Left colon (tissue), 2 donors: ENCODE measurements around the gene ZNF205. TPM values are rescaled to one million over a fixed set of nuclear protein-coding genes. Genes with fewer than 3 reads are reported as not detected.
"Not testable (repeated sequence)": the region's sequence is repeated elsewhere in the genome, so short reads cannot be mapped to it uniquely, and the experiment has no call there.

ENCODE experiments used
- ATAC-seq: fragments of 200-7000 bp; cut with Tn5 transposase; one replicate; pipeline ENCODE4 v1.9.1; 2020; ENCODE audit warnings: mild to moderate bottlenecking, moderate library complexity
- DNase-seq, 2 donors: peaks; one replicate each; pipeline ENCODE4 v3.0.0-alpha.2; 2020
- intact Hi-C, 2 donors: fragments of 100-400 bp; cut with DNase I in 1 of 2; cut with micrococcal nuclease in 1 of 2; formaldehyde crosslinking; loops; one replicate each; pipeline versions ENCODE4 v1.11.2 to v1.14.0; 2022; cut with DNase I, micrococcal nuclease
- long read RNA-seq: library from polyadenylated mRNA; unstranded; transcript quantifications from one replicate; pipeline ENCODE4 v2.0.0, GENCODE V29; 2021
- total RNA-seq, 2 donors: library from RNA; stranded (reverse); fragmentation: NEBNext Ultra II Directional; extraction: Animal tissue kit (Norgen Biotek cat#: 25700); gene quantifications; one replicate each; pipeline ENCODE4 v1.2.1, GENCODE V29; 2021
- donor health status: DM: no; HTN: no; CAD: no.
- donor health status: DM: yes; HTN: yes; CAD: no.

Gene ZNF205
- total RNA-seq = 1 to 10 TPM; 8.2 to 9.6 TPM
- long read RNA-seq, partial matches to known transcripts = 9 of 10 reads
- long read RNA-seq, other reads (novel, unspliced or antisense) = 0 of 10 reads

GRCh38 chr16:3112058-3112880, at the start of gene ZNF205:
TSS of gene ZNF205 (plus strand) at chr16:3112586. CDS start at chr16:3113431, 845 bp downstream.
- intact Hi-C loops = no loop called here
- ATAC-seq (peak; percentile 92), DNase-seq (peak; percentile 81 to 84)

DNA sequence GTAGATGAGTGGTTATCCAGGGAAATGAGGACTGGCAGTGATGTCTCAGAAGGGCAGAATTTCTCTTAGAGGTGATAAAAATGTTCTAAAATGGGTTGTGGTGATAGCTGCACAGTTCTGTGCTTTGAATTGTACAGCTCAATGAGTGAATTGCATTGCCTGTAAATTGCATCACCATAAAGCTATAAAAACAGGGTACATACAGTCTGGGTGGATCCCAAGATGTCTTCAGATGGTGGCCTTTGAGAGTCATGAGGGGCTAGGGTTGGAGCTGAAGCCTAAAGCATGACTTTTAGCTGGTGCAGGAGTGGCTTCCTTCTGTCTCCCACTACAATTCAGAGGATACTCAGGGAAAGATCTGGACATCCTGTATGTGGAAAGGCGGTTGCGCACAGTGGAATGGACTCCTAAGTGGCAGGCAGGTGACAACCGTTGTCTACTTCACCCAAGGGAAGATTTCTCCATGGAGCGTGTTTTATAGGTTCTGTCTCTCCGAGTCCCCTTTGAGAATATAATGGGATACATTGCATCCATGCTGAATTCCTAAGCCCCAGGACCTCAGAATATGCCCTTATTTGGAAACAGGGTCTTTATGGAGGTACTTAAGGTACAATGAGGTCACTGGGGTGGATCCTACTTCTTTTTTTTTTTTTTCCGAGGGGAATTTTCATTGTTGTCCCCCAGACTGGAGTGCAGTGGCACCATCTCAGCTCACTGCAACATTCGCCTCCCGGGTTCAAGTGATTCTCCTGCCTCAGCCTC, 48.6 kb upstream of the ZNF205 start:
- ATAC-seq (peak; percentile 36), DNase-seq (no peak)
- intact Hi-C loops = no loop called here

DNA sequence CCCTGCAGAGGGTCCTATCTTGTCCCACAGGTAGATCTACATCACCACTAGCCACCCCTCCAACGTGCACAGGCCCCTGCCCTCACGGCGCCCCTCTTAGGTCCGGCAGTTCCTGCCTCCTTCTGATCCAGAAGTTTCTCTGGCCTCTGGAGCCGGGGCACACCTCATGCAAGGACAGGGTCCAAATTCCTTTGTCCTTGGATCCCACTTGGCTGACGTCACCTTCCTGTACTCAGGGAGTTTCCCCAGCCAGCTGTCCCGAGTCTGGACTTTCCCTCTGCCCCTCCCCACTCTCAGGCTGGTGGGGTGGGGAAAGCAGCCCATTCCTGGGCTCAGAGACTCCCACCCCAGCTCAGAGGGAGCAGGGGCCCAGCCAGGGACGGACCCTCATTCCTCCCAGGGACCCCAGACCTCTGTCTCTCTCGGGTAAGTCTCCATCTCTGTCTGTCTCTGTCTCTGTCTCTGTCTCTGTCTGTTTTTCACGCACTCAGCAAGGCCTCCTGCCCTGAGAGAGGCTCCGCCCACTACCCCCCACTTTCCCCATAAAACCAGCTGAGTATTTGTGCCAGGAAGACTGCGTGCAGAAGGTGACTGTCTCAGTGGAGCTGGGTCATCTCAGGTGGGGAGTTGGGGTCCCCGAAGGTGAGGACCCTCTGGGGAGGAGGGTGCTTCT, 47.2 kb upstream of the ZNF205 start, which contains the start of gene IL32:
Gene IL32 (plus strand): TSS at position 572 of the 673 bp plus-strand sequence. CDS start 172 bp downstream, outside the sequence.
- intact Hi-C loops = no loop called here
- DNase-seq = peak; percentile 81 to 92
- peak; percentile 86 for ATAC-seq

- ATAC-seq = peak; percentile 30
- intact Hi-C loops = no loop called here
- peak in 1 of 2 donors; percentile 53 for DNase-seq
Observed at GRCh38 chr16:3065742-3066439, 46.5 kb upstream of the ZNF205 start.

DNA sequence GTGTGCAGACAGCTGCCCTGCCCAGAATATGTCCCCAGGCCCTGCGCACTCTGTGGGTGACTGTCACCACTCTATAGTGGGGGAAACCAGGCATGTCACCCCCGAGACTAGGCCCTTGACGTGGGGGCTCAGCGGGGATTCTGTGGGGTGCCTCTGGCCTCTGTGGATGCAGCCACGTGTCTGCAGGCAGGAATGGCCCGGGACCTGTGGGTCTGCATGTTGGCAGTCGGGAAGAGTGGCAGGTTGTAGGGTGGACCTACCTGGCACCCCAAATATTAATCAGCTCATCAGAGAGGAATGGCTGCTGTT, 46.0 kb upstream of the ZNF205 start:
- DNase-seq (no peak), ATAC-seq (no peak)
- intact Hi-C loops = no loop called here

GRCh38 chr16:3068487-3068886, 43.9 kb upstream of the ZNF205 start:
- DNase-seq (no peak), ATAC-seq (peak; percentile 12)
- intact Hi-C loops = no loop called here

GRCh38 chr16:3069146-3069545, 43.2 kb upstream of the ZNF205 start:
- DNase-seq, intact Hi-C loops, ATAC-seq: not testable (repeated sequence)

- intact Hi-C loops = no loop called here
- ATAC-seq (no peak), DNase-seq (no peak)
Observed at GRCh38 chr16:3070608-3071111, 41.7 kb upstream of the ZNF205 start.

GRCh38 chr16:3071655-3072054, 40.7 kb upstream of the ZNF205 start:
- ATAC-seq = no peak
- DNase-seq = no peak
- intact Hi-C loops = no loop called here

- intact Hi-C loops, DNase-seq: not testable (repeated sequence)
- ATAC-seq = peak; percentile 61
Observed at GRCh38 chr16:3072148-3072547, 40.2 kb upstream of the ZNF205 start.

DNA sequence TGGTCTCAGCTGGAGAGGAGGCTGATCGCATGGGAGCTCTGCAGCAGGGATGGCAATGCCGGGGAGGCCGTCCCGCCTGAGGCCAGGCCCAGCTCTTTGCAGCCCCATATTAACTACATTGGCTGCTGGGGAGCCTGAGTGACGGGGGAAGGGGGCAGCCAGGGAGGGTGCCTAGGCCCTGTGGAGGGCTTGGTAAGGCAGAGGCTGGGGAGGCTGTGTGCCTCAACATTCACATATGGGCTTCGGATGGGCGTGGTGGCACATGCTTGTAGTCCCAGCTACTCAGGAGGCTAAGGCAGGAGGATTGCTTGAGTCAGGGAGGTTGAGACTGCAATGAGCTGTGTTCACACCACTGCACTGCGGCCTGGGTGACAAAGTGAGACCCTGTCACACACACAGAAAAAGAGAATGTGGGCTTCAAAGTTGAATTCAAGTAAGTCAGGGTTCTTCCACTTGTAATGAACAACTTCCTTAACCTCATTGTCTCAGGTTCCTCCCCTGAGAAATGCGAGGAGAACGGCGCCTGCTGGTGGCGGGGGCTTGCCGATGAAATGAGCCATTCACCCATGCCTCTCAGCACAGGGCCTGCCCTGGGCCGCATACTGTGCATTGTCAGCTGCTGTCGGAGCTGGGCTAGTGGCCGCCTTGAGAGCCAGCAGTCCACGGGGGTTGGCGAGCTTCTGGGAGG, 39.7 kb upstream of the ZNF205 start:
- ATAC-seq, DNase-seq, intact Hi-C loops: not testable (repeated sequence)

- intact Hi-C loops = no loop called here
- ATAC-seq (no peak), DNase-seq (no peak)
Observed at GRCh38 chr16:3073448-3073847, 38.9 kb upstream of the ZNF205 start.

- intact Hi-C loops = no loop called here
- DNase-seq (peak; percentile 46 to 55), ATAC-seq (peak; percentile 33)
Observed at GRCh38 chr16:3074860-3075522, 37.4 kb upstream of the ZNF205 start.

GRCh38 chr16:3075523-3075915, 36.9 kb upstream of the ZNF205 start:
- no peak for ATAC-seq
- intact Hi-C loops = no loop called here
- DNase-seq = no peak

- ATAC-seq, intact Hi-C loops, DNase-seq: not testable (repeated sequence)
Observed at GRCh38 chr16:3075946-3076345, 36.4 kb upstream of the ZNF205 start.

DNA sequence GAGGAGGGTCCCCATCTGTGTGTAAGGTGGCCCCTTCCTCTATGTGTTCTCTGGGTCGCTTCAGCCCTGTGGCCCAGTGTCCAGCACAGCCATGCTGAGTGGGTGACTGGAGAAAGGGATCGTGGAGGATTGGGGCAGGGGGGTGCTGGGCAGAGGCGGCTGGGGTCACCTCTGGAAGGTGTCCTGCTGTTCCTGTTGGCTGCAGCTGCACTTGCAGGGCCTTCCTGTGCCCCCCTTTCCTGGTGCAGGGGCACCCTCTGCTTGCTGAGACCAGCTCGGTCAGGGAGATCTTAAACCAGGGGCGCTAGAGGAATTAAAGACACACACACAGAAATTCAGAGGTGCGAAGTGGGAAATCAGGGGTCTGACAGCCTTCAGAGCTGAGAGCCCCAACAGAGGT, 35.8 kb upstream of the ZNF205 start:
- no peak for DNase-seq
- intact Hi-C loops = no loop called here

DNA sequence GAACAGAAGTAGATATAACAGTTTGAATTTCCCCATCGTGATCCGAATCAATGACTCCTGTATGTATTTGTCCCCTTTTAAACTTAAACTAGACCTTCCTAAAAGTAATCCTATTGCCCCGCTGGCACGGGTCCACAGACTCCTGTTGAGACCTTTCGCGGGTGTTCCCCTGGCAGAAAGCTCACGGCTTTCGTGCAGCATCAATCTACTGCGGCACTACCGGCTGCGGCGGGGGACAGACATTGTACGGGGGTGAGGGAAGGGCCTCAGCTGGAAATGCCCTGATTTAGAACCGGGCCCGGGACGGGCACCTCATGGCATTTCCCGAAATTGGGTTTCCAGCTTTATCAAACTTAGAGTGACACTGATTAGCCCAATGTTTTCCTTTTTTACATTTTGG, 32.4 kb upstream of the ZNF205 start:
- ATAC-seq = no peak
- intact Hi-C loops = no loop called here

More for the DNA sequence above, 35.8 kb upstream of the ZNF205 start:
- no peak for ATAC-seq

More for the DNA sequence above, 32.4 kb upstream of the ZNF205 start:
- no peak for DNase-seq
